Stimulated activated CD8-positive, alpha-beta memory T cell treated with anti-CD3 and anti-CD28 coated beads, Interleukin-4, amount 100 ng/mL, for 48 hours (primary cell): ENCODE data around the gene TAMM41.
"Not testable (repeated sequence)": the region's sequence is repeated elsewhere in the genome, so short reads cannot be mapped to it uniquely, and the experiment has no call there.

Source experiments
- DNase-seq: peaks from one replicate; pipeline ENCODE4 v3.0.0-alpha.2; 2020

Gene TAMM41

DNA sequence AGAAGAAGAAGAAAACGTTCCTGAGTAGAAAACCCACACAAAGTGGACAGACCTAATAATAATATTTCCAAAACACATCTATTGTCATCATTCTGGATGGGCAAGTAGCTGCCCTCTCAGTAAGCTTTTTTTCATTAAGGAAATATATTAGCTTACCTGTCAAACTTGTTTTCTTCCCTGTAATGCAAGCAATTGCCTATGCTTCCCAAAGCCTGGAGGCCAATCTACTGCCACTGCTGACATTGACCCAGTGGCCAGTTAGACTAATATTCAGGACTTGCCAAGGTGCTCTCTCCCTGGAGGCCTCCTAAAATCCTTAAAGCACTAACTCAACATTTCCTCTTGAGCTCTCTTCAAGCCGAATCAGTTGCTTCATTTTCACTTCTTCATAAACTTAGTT is 86.7 kb downstream of the TAMM41 start:
- no peak for DNase-seq

DNA sequence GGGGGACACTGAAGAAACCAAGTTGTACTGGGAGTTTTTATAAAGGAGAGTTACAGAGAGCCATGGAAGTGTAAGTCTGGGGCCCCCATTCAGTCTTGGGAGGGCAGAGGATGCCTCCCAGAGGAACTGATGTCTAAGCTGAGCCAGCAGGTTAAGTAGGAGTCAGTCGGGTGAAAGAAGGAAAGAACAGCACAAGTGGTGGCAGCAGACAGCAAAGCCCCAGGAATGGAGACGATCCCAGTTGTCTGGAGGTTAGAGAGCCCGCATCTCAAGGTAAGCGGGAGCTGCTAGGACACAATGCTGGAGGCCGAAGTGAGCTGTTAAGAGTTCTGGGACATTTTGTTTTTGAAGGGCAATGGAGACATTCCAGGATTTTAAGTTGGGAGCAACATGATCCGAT is 88.8 kb downstream of the TAMM41 start:
- no peak for DNase-seq

DNA sequence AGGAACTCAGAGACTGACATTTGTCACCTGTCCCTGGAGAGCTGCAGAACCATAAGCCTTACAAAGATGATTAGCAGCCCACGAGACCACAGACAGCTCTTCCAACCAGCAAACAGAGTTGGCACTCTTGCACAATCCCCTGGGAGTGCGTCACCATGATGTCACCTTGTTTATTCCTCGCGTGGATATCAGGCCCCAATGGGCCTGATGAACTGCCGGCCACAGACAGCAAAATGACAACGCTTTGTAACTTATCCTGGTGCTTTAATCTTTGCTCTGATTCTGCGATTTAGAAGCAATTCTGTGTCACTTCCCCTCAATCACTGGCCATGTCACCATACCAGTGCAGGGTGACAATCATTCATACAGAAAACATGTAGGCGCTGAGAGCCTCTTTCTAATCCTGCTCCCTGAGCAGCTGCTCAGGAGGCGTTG is 89.2 kb downstream of the TAMM41 start:
- peak; percentile 30 for DNase-seq

DNA sequence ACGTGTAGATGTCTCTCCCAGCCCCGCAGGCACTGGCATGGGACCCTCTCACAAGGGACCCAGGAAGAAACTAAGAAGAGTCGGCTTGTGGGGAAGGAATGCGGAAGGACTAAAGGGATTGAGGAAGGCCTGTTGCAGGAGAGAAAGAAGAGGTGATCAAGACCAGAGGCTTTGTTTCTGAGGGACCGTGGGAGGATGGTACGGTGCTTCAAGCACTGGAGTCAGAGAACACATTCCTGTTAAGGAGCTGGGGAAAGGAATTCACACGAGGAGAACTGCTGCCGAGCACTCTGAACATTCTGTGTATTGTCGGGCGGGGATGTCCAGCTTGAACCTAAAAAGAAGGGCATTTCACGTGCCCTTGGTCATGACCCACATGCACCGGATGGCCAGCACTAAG is 91.4 kb downstream of the TAMM41 start:
- no peak for DNase-seq

DNA sequence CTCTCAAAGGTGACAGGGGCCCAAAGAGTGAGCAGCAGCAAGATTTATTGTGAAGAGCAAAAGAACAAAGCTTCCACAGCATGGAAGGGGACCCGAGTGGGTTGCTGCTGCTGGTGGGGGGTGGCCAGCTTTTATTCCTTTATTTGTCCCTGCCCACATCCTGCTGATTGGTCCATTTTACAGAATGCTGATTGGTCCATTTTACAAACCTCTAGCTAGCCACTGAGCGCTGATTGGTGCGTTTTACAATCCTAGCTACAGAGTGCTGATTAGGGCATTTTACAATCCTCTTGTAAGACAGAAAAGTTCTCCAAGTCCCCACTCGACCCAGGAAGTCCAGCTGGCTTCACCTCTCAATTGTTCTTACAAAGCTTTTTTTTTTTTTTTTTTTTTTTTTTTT is 94.4 kb downstream of the TAMM41 start:
- not testable (repeated sequence) for DNase-seq

DNA sequence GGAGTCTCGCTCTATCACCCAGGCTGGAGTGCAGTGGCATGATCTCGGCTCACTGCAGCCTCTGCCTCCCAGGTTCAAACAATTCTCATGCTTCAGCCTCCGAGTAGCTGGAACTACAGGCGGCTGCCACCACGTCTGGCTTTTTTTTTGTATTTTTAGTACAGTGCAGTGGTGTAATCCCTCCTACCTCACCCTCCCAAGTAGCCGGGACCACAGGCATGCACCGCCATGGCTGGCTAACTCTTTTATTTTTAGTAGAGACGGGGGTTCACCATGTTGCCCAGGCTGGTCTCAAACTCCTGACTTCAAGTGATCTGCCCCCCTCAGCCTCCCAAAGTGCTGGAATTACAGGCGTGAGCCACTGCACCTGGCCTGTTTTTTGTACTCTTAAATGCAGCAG is 98.4 kb downstream of the TAMM41 start:
- DNase-seq: not testable (repeated sequence)
